Gastroesophageal sphincter (tissue), 4 donors: ENCODE results near the gene PHRF1. TPM values are rescaled to one million over a fixed set of nuclear protein-coding genes. Genes with fewer than 3 reads are reported as not detected.

ENCODE experiments used
- ATAC-seq: fragments of 150-250 bp; one replicate; pipeline ENCODE4 v1.9.1; 2016; ENCODE audit warnings: mild to moderate bottlenecking, moderate library complexity
- H3K27ac ChIP-seq, 4 donors: fragments of 200-600 bp; sonication (generic) in 3 of 4; 1 replicate in 3 of 4; 2 replicates in 1 of 4; pipeline ENCODE4 v1.5.1; 2016 to 2019
- H3K27me3 ChIP-seq: fragments of 200-600 bp; sonication (generic); one replicate; pipeline ENCODE4 v1.5.1; 2019
- H3K36me3 ChIP-seq, 2 donors: fragments of 200-600 bp; sonication (generic); one replicate each; pipeline ENCODE4 v1.5.1; 2019; ENCODE audit warnings: control low read depth in 1 of 2
- H3K4me1 ChIP-seq, 3 donors: fragments of 200-600 bp; sonication (generic); 1 replicate in 2 of 3; 2 replicates in 1 of 3; pipeline ENCODE4 v1.5.1; 2016 to 2019; ENCODE audit warnings: control low read depth in 2 of 3
- H3K4me3 ChIP-seq, 2 donors: fragments of 200-600 bp; sonication (generic); one replicate each; pipeline ENCODE4 v1.5.1; 2019; ENCODE audit warnings: mild to moderate bottlenecking in 1 of 2, moderate library complexity in 1 of 2
- H3K9me3 ChIP-seq, 3 donors: fragments of 200-600 bp; sonication (generic); one replicate each; pipeline ENCODE4 v1.5.1; 2017 to 2019; ENCODE audit warnings: control low read depth in 2 of 3
- EP300 ChIP-seq: sonication (generic); formaldehyde crosslinking; IDR thresholded peaks from one replicate; pipeline ENCODE4 v1.6.1; 2017; ENCODE audit warnings: antibody characterized with exemption, mild to moderate bottlenecking
- POLR2A ChIP-seq, 2 donors: fragments of 450-650 bp; IDR thresholded peaks; one replicate each; pipeline ENCODE4 v1.6.1; 2017; ENCODE audit warnings: antibody characterized with exemption in 2 of 2, mild to moderate bottlenecking in 2 of 2, moderate library complexity in 1 of 2
- POLR2AphosphoS5 ChIP-seq: sonication (generic); formaldehyde crosslinking; IDR thresholded peaks from one replicate; pipeline ENCODE4 v1.6.1; 2017; ENCODE audit warnings: antibody characterized with exemption
- WGBS, 2 donors: methylation state at CpG; one replicate each; pipeline ENCODE4 v1.1.5; 2018; ENCODE audit warnings: low coverage in 1 of 2; 5-methylcytosine and 5-hydroxymethylcytosine counted together
- total RNA-seq, 4 donors: library from RNA; depleted of rRNA; stranded (reverse); fragments of >200 nt; gene quantifications; one replicate each; pipeline ENCODE4 v1.1.0, GENCODE V29; 2016
- TF ChIP-seq, protein P1 (sequence below), 4 experiments: fragments of 200-600 bp in 2 of 4; fragments of 450-650 bp in 2 of 4; sonication (generic) in 1 of 4; IDR thresholded peaks; one replicate each; pipeline ENCODE4 v1.5.1; 2017 to 2019; ENCODE audit warnings: antibody characterized with exemption in 4 of 4, mild to moderate bottlenecking in 2 of 4, moderate library complexity in 2 of 4

The PHRF1 gene
- total RNA-seq, 4 donors from 2014 or later, result 18.0 to 28.0 (median 25.1) TPM

DNA sequence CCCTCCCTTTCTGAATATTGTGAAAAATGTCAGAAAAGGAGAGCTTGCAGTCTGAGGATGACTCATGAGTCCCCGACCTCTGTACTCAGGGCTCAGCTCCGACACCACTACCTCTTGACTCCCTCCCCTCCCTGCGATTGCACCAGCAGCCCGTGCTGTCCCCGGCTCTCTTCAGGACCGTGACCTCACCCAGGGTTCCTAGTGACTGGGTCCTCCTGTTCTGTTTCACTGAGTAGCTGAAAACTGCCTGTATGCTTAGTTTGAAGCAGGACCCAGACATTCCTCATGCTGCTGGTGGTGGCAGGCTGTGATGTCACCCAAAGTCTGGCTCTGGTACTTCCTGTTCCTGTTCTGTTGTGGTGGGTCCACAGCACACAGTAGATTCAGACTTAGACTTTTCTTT, 11.7 kb downstream of the PHRF1 start:
- no peak for TF ChIP-seq EP300
- TF ChIP-seq, protein P1, sequence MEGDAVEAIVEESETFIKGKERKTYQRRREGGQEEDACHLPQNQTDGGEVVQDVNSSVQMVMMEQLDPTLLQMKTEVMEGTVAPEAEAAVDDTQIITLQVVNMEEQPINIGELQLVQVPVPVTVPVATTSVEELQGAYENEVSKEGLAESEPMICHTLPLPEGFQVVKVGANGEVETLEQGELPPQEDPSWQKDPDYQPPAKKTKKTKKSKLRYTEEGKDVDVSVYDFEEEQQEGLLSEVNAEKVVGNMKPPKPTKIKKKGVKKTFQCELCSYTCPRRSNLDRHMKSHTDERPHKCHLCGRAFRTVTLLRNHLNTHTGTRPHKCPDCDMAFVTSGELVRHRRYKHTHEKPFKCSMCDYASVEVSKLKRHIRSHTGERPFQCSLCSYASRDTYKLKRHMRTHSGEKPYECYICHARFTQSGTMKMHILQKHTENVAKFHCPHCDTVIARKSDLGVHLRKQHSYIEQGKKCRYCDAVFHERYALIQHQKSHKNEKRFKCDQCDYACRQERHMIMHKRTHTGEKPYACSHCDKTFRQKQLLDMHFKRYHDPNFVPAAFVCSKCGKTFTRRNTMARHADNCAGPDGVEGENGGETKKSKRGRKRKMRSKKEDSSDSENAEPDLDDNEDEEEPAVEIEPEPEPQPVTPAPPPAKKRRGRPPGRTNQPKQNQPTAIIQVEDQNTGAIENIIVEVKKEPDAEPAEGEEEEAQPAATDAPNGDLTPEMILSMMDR (IDR thresholded peaks at IDR 0.05), result no peak
- no peak for TF ChIP-seq POLR2AphosphoS5
- TF ChIP-seq POLR2A (IDR thresholded peaks at IDR 0.05), result no peak
- Histone ChIP-seq H3K4me1 (no peaks in the 10 kb centered on the region), H3K27ac (no peak overlapping the region), H3K36me3 (peaks cover 0 to 95% of the 10 kb centered on the region in 2 donors), H3K27me3 (no peaks in the 10 kb centered on the region), H3K4me3 (no peak overlapping the region), H3K9me3 (no peaks in the 10 kb centered on the region)
- 69 to 86% methylated on average over 2 to 5 of the region's 6 CpGs for WGBS, 2 donors
- ATAC-seq, result peak; percentile 58

DNA sequence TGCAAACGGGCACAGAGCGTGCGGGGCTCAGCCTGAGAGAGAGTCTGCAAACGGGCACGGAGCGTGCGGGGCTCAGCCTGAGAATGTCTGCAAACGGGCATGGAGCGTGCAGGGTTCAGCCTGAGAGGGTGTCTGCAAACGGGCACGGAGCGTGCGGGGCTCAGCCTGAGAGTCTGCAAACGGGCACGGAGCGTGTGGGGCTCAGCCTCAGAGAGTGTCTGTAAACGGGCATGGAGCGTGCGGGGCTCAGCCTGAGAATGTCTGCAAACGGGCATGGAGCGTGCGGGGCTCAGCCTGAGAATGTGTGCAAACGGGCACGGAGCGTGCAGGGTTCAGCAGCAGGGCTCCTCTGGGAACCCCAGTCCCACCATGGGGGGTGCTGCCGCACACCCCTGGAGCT, 13.5 kb downstream of the PHRF1 start:
- no peaks in the 10 kb centered on the region for H3K9me3 ChIP-seq
- no peak for ATAC-seq
- TF ChIP-seq EP300 (no peak), POLR2A (IDR thresholded peaks at IDR 0.05) (no peak), POLR2AphosphoS5 (no peak)
- TF ChIP-seq, protein P1 (IDR thresholded peaks at IDR 0.05), result no peak
- peaks cover 0 to 95% of the 10 kb centered on the region in 2 donors for H3K36me3 ChIP-seq
- no peak overlapping the region for H3K4me3 ChIP-seq
- no peaks in the 10 kb centered on the region for H3K4me1 ChIP-seq
- no peaks in the 10 kb centered on the region for H3K27me3 ChIP-seq
- 84 to 85% methylated on average over 12 to 22 of the region's 26 CpGs for WGBS, 2 donors
- H3K27ac ChIP-seq, result no peak overlapping the region

DNA sequence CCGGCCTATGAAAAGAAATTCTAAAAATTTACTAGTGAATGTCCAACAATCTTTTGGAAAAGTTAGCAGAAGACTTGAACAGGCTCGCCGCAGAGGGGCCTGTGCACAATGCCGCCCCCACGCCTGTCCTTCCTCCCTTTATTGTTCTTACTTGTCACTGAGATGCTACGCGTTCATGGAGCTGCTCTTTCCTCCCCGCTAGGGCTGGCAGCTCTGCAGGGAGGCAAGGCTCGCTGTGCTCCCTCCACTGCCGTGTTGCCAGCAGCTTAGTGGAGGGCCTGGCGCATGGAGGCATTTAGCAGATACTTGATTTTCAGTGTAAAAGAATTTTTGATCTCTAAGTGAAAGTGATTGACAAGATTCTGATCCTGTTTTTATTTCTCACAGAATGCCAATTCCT, 14.7 kb downstream of the PHRF1 start:
- Histone ChIP-seq H3K4me3 (no peak overlapping the region), H3K4me1 (no peaks in the 10 kb centered on the region), H3K36me3 (peaks cover 0 to 100% of the 10 kb centered on the region in 2 donors), H3K9me3 (no peaks in the 10 kb centered on the region), H3K27me3 (no peaks in the 10 kb centered on the region), H3K27ac (no peak overlapping the region)
- WGBS, 2 donors, result 74 to 100% methylated on average over 2 to 10 of the region's 11 CpGs
- no peak for ATAC-seq
- TF ChIP-seq, protein P1 (IDR thresholded peaks at IDR 0.05), result no peak
- no peak for TF ChIP-seq POLR2AphosphoS5
- TF ChIP-seq EP300, result no peak
- no peak for TF ChIP-seq POLR2A (IDR thresholded peaks at IDR 0.05)

DNA sequence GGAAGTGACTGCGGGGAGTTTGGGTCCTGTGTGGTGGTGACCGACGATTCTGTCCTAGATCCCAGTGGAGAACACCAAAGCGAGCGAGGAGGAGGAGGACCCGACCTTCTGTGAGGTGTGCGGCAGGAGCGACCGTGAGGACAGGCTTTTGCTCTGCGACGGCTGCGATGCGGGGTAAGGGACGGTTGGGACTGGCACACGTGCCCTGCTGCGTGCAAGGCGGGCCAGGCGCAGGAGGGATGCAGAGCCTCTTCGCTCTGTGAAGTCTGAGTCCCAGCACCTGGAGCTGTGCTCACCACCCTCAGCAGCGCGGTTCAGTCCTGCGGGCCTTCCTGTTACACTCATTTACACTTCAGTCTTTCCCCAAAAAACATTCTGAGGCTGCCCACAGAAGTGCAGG, 16.2 kb downstream of the PHRF1 start:
- no peak for ATAC-seq
- no peaks in the 10 kb centered on the region for H3K27me3 ChIP-seq
- H3K36me3 ChIP-seq, result peaks cover 0 to 100% of the 10 kb centered on the region in 2 donors
- TF ChIP-seq POLR2AphosphoS5, result no peak
- no peak for TF ChIP-seq EP300
- TF ChIP-seq POLR2A (IDR thresholded peaks at IDR 0.05), result no peak
- TF ChIP-seq, protein P1 (IDR thresholded peaks at IDR 0.05), result no peak
- H3K4me1 ChIP-seq, result no peaks in the 10 kb centered on the region
- H3K9me3 ChIP-seq, result no peaks in the 10 kb centered on the region
- WGBS, 2 donors, result 92 to 100% methylated on average over 1 to 19 of the region's 22 CpGs
- no peak overlapping the region for H3K4me3 ChIP-seq
- no peak overlapping the region for H3K27ac ChIP-seq

DNA sequence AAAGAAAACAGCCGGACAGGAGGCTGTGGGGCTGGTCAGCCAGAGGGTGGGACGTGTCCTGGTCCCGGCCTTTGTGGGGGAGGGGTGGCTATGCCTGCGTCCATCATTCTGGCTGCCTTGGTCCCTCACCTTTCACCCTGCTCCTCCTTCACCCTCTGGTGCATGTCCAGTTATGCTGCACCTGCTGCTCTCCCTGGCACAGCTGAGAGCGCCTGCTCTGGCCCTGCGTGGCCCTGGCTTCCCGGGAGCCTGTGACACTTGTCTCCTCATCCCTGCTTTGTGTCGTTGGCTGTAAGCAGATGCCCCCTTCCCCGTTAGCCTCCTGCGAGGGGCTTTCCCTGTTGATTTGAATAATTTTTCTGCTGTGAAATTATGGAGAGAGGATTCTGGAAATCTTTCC, 16.6 kb downstream of the PHRF1 start:
- Histone ChIP-seq H3K36me3 (peaks cover 0 to 100% of the 10 kb centered on the region in 2 donors), H3K4me1 (no peaks in the 10 kb centered on the region), H3K27me3 (no peaks in the 10 kb centered on the region), H3K27ac (no peak overlapping the region), H3K4me3 (no peak overlapping the region), H3K9me3 (no peaks in the 10 kb centered on the region)
- TF ChIP-seq POLR2AphosphoS5, result no peak
- TF ChIP-seq POLR2A (IDR thresholded peaks at IDR 0.05), result no peak
- TF ChIP-seq, protein P1 (IDR thresholded peaks at IDR 0.05), result no peak
- no peak for TF ChIP-seq EP300
- ATAC-seq, result no peak
- WGBS, 2 donors, result 83 to 96% methylated on average over 5 to 8 of the region's 10 CpGs
